ENCODE measurements around the gene ZDHHC3.

GRCh38 chr3:45016916-45017315 is 40.9 kb upstream of the ZDHHC3 start:
- TF ChIP-seq CTCF (IDR thresholded peaks at IDR 0.05) = no peak
- no peak for TF ChIP-seq NR2C2 (CRISPR knock-in tag; IDR thresholded peaks at IDR 0.05)
- no peak for TF ChIP-seq MLX (CRISPR knock-in tag; IDR thresholded peaks at IDR 0.05)
- TF ChIP-seq USF2 (CRISPR knock-in tag; IDR thresholded peaks at IDR 0.05) = no peak
- TF ChIP-seq TCF7 (CRISPR knock-in tag; IDR thresholded peaks at IDR 0.05; ENCODE audit: low read depth) = no peak
- no peak for TF ChIP-seq SMAD3 (CRISPR knock-in tag; IDR thresholded peaks at IDR 0.05; ENCODE audit: borderline replicate concordance)
- no peak for TF ChIP-seq JUN (CRISPR knock-in tag; IDR thresholded peaks at IDR 0.05)
- no peak for TF ChIP-seq IRF2 (CRISPR knock-in tag; IDR thresholded peaks at IDR 0.05; ENCODE audit: borderline replicate concordance, low read depth)
- no peak for TF ChIP-seq HMGXB4 (CRISPR knock-in tag; IDR thresholded peaks at IDR 0.05)
- TF ChIP-seq MAX (CRISPR knock-in tag; IDR thresholded peaks at IDR 0.05) = no peak
- TF ChIP-seq MYBL2 (CRISPR knock-in tag; IDR thresholded peaks at IDR 0.05) = no peak
- TF ChIP-seq NFYB (CRISPR knock-in tag; conservative IDR thresholded peaks at IDR 0.05; ENCODE audit: low read depth) = no peak
- no peak for TF ChIP-seq ZNF232 (CRISPR knock-in tag; IDR thresholded peaks at IDR 0.05)
- no peak for TF ChIP-seq ETV6 (CRISPR knock-in tag; IDR thresholded peaks at IDR 0.05)
